Right kidney (tissue), 9 donors: Measurements from ENCODE around the gene TNFRSF25.

Experiments
- DNase-seq: peaks from one replicate; pipeline ENCODE4 v3.0.0-alpha.2; 2016
- long read RNA-seq, 8 donors: transcript quantifications; one replicate each; lab custom pipeline, GENCODE V29; 2026

TNFRSF25 gene
- long read RNA-seq, donor 1, transcript TNFRSF25-211 (4 exons, 1,591 nt): major isoform, 6 of 8 reads
- long read RNA-seq, donor 1, partial matches to known transcripts: 0 of 8 reads
- long read RNA-seq, donor 1, other reads (novel, unspliced or antisense): 0 of 8 reads
- long read RNA-seq, donor 2: 0 reads
- long read RNA-seq, donor 3, partial matches to known transcripts: 0 of 3 reads
- long read RNA-seq, donor 3, other reads (novel, unspliced or antisense): 0 of 3 reads
- long read RNA-seq, donor 4, transcript TNFRSF25-211 (4 exons, 1,591 nt): major isoform, 7 of 9 reads
- long read RNA-seq, donor 4, partial matches to known transcripts: 0 of 9 reads
- long read RNA-seq, donor 4, other reads (novel, unspliced or antisense): 0 of 9 reads
- long read RNA-seq, donor 5, partial matches to known transcripts: 0 of 6 reads
- long read RNA-seq, donor 5, other reads (novel, unspliced or antisense): 0 of 6 reads
- long read RNA-seq, donor 6, partial matches to known transcripts: 0 of 1 reads
- long read RNA-seq, donor 6, other reads (novel, unspliced or antisense): 0 of 1 reads
- long read RNA-seq, donor 7, partial matches to known transcripts: 0 of 3 reads
- long read RNA-seq, donor 7, other reads (novel, unspliced or antisense): 0 of 3 reads
- long read RNA-seq, donor 8, partial matches to known transcripts: 0 of 7 reads
- long read RNA-seq, donor 8, other reads (novel, unspliced or antisense): 0 of 7 reads

GRCh38 chr1:6466023-6466422 lies at the start of gene TNFRSF25:
Gene TNFRSF25 (minus strand): TSS chr1:6466173. CDS start chr1:6466107, 66 bp downstream.
- no peak for DNase-seq

- no peak for DNase-seq
Measured at GRCh38 chr1:6515771-6516170, 49.8 kb upstream of the TNFRSF25 start.

- no peak for DNase-seq
Measured at GRCh38 chr1:6513320-6513801, 47.4 kb upstream of the TNFRSF25 start.

GRCh38 chr1:6512908-6513280 lies 46.9 kb upstream of the TNFRSF25 start:
- DNase-seq: no peak

GRCh38 chr1:6512245-6512907 lies 46.4 kb upstream of the TNFRSF25 start:
- no peak for DNase-seq

- no peak for DNase-seq
Measured at GRCh38 chr1:6511561-6512244, 45.7 kb upstream of the TNFRSF25 start.

- DNase-seq: no peak
Measured at GRCh38 chr1:6511056-6511455, 45.1 kb upstream of the TNFRSF25 start.

- DNase-seq: no peak
Measured at GRCh38 chr1:6510493-6510892, 44.5 kb upstream of the TNFRSF25 start.

GRCh38 chr1:6509919-6510291 lies 43.9 kb upstream of the TNFRSF25 start:
- no peak for DNase-seq

GRCh38 chr1:6509220-6509918 lies 43.4 kb upstream of the TNFRSF25 start:
- DNase-seq: no peak

GRCh38 chr1:6508816-6509189 lies 42.8 kb upstream of the TNFRSF25 start:
- DNase-seq: no peak

- DNase-seq: no peak
Measured at GRCh38 chr1:6508154-6508815, 42.3 kb upstream of the TNFRSF25 start.

GRCh38 chr1:6507461-6507911 lies 41.5 kb upstream of the TNFRSF25 start:
- DNase-seq: no peak

- no peak for DNase-seq
Measured at GRCh38 chr1:6507037-6507428, 41.1 kb upstream of the TNFRSF25 start.

GRCh38 chr1:6506210-6507036 lies 40.5 kb upstream of the TNFRSF25 start:
- DNase-seq: no peak

GRCh38 chr1:6505367-6506209 lies 39.6 kb upstream of the TNFRSF25 start:
- DNase-seq: no peak

GRCh38 chr1:6504887-6505286 lies 38.9 kb upstream of the TNFRSF25 start:
- no peak for DNase-seq

- no peak for DNase-seq
Measured at GRCh38 chr1:6503884-6504602, 38.1 kb upstream of the TNFRSF25 start.
